ENCODE results near the gene PRIM2. TPM values are rescaled to one million over a fixed set of nuclear protein-coding genes. Genes with fewer than 3 reads are reported as not detected.
"Not testable (repeated sequence)": the region's sequence is repeated elsewhere in the genome, so short reads cannot be mapped to it uniquely, and the experiment has no call there.

Gene PRIM2
- total RNA-seq, 4 donors from 2014 or later = 5.6 to 19.5 (median 6.9) TPM

- not testable (repeated sequence) for ATAC-seq (ENCODE audit: low FRiP score); DNase-seq (ENCODE audit: low spot score)
Measured at GRCh38 chr6:57505251-57505650, 187.8 kb downstream of the PRIM2 start.

- not testable (repeated sequence) for DNase-seq (ENCODE audit: low spot score); ATAC-seq (ENCODE audit: low FRiP score)
Measured at GRCh38 chr6:57510390-57510789, 193.0 kb downstream of the PRIM2 start.

- not testable (repeated sequence) for ATAC-seq (ENCODE audit: low FRiP score); DNase-seq (ENCODE audit: low spot score)
Measured at GRCh38 chr6:57515171-57515570, 197.7 kb downstream of the PRIM2 start.

GRCh38 chr6:57515845-57516244, 198.4 kb downstream of the PRIM2 start:
- not testable (repeated sequence) for ATAC-seq (ENCODE audit: low FRiP score); DNase-seq (ENCODE audit: low spot score)

- DNase-seq (ENCODE audit: low spot score); ATAC-seq (ENCODE audit: low FRiP score): not testable (repeated sequence)
Measured at GRCh38 chr6:57516776-57517175, 199.3 kb downstream of the PRIM2 start.

- DNase-seq (ENCODE audit: low spot score); ATAC-seq (ENCODE audit: low FRiP score): not testable (repeated sequence)
Measured at GRCh38 chr6:57519198-57519597, 201.8 kb downstream of the PRIM2 start.

- DNase-seq (ENCODE audit: low spot score); ATAC-seq (ENCODE audit: low FRiP score): not testable (repeated sequence)
Measured at GRCh38 chr6:57521085-57521484, 203.7 kb downstream of the PRIM2 start.

GRCh38 chr6:57523221-57523620, 205.8 kb downstream of the PRIM2 start:
- ATAC-seq (ENCODE audit: low FRiP score); DNase-seq (ENCODE audit: low spot score): not testable (repeated sequence)

GRCh38 chr6:57529755-57530154, 212.3 kb downstream of the PRIM2 start:
- not testable (repeated sequence) for DNase-seq (ENCODE audit: low spot score); ATAC-seq (ENCODE audit: low FRiP score)

- ATAC-seq (ENCODE audit: low FRiP score); DNase-seq (ENCODE audit: low spot score): not testable (repeated sequence)
Measured at GRCh38 chr6:57532660-57533059, 215.2 kb downstream of the PRIM2 start.

GRCh38 chr6:57535121-57535520, 217.7 kb downstream of the PRIM2 start:
- not testable (repeated sequence) for ATAC-seq (ENCODE audit: low FRiP score); DNase-seq (ENCODE audit: low spot score)

GRCh38 chr6:57535994-57536393, 218.6 kb downstream of the PRIM2 start:
- not testable (repeated sequence) for DNase-seq (ENCODE audit: low spot score); ATAC-seq (ENCODE audit: low FRiP score)

GRCh38 chr6:57537916-57538315, 220.5 kb downstream of the PRIM2 start:
- ATAC-seq (ENCODE audit: low FRiP score); DNase-seq (ENCODE audit: low spot score): not testable (repeated sequence)

GRCh38 chr6:57551961-57552360, 234.5 kb downstream of the PRIM2 start:
- ATAC-seq (ENCODE audit: low FRiP score); DNase-seq (ENCODE audit: low spot score): not testable (repeated sequence)

GRCh38 chr6:57557855-57558254, 240.4 kb downstream of the PRIM2 start:
- not testable (repeated sequence) for ATAC-seq (ENCODE audit: low FRiP score); DNase-seq (ENCODE audit: low spot score)

- DNase-seq (ENCODE audit: low spot score); ATAC-seq (ENCODE audit: low FRiP score): not testable (repeated sequence)
Measured at GRCh38 chr6:57559170-57559569, 241.7 kb downstream of the PRIM2 start.

GRCh38 chr6:57562233-57562632, 244.8 kb downstream of the PRIM2 start:
- not testable (repeated sequence) for ATAC-seq (ENCODE audit: low FRiP score)

GRCh38 chr6:57572119-57572518, 254.7 kb downstream of the PRIM2 start:
- not testable (repeated sequence) for DNase-seq (ENCODE audit: low spot score); ATAC-seq (ENCODE audit: low FRiP score)

More at GRCh38 chr6:57562233-57562632, 244.8 kb downstream of the PRIM2 start:
- DNase-seq (ENCODE audit: low spot score) = not testable (repeated sequence)

GRCh38 chr6:57572844-57573243, 255.4 kb downstream of the PRIM2 start:
- DNase-seq (ENCODE audit: low spot score); ATAC-seq (ENCODE audit: low FRiP score): not testable (repeated sequence)

- not testable (repeated sequence) for DNase-seq (ENCODE audit: low spot score); ATAC-seq (ENCODE audit: low FRiP score)
Measured at GRCh38 chr6:57577023-57577422, 259.6 kb downstream of the PRIM2 start.

GRCh38 chr6:57579489-57579888, 262.1 kb downstream of the PRIM2 start:
- not testable (repeated sequence) for ATAC-seq (ENCODE audit: low FRiP score); DNase-seq (ENCODE audit: low spot score)
